ENCODE results near the gene BHMT.

BHMT gene

DNA sequence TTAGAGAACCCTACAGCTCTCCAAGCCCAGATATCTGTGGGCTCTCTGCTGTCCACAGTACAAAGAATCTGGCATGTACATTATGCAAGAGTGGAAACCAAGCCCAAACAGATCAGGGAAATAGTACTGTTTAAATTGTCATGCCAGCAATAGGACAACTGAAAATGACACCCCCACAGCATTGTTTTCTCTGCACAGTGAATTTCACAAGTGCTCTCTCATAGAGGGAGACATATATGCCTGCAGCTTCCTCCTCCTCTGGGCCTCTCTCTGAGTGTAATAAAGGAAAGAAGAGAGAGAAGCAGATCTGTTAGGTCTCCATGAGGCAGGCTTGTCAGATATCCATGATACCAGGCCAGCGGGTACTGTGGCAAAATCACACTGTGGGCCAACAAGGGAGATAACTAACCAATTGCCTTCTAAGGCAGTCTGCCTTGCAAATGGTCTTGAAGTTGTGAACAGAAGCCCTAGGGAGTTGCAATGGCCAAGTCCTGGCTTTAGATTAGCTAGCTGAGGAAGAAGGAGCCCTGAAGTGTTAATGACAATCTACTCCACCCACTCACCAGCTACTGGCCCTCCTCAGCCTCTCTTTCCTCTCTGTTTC lies 69.9 kb downstream of the BHMT start:
- DNase-seq = no peak
